ENCODE measurements around the gene NRN1L. TPM values are rescaled to one million over a fixed set of nuclear protein-coding genes. Genes with fewer than 3 reads are reported as not detected.
"Not testable (repeated sequence)": the region's sequence is repeated elsewhere in the genome, so short reads cannot be mapped to it uniquely, and the experiment has no call there.

Gene NRN1L
- 1 to 10 TPM in 5 of 6 donors, not detected in 1; 1.6 to 4.2 (median 2.3) TPM for total RNA-seq

GRCh38 chr16:67884684-67885083 lies at the start of gene NRN1L:
TSS of gene NRN1L (plus strand) at chr16:67884885. CDS start at chr16:67884904, 19 bp downstream.
- TF ChIP-seq EP300 (IDR thresholded peaks at IDR 0.05) (no peak), POLR2AphosphoS5 (IDR thresholded peaks at IDR 0.05) (peak in 1 of 2 donors; percentile 26), POLR2A (IDR thresholded peaks at IDR 0.05) (peak in 1 of 4 donors; percentile 21), CTCF (IDR thresholded peaks at IDR 0.05) (no peak)
- peaks cover 31 to 64% (median 53%) of the 10 kb centered on the region in 4 donors for H3K36me3 ChIP-seq
- no peaks in the 10 kb centered on the region for H3K9me3 ChIP-seq
- DNase-seq (peak; percentile 83 to 93), ATAC-seq (ENCODE audit: low FRiP score in 2 of 2) (peak; percentile 86 to 93)
- H3K27ac ChIP-seq = peak within 1 kb of the TSS in 3 of 4 donors; percentile 9 to 60 (median 53)
- no peaks in the 10 kb centered on the region for H3K27me3 ChIP-seq
- H3K4me1 ChIP-seq = peaks cover 0 to 26% (median 8%) of the 10 kb centered on the region in 4 donors
- H3K4me3 ChIP-seq = peak within 1 kb of the TSS in 1 of 4 donors; percentile 10
- 58 to 70% methylated on average over 22 of the region's 22 CpGs for WGBS, 2 donors

GRCh38 chr16:67837190-67837589 lies 47.5 kb upstream of the NRN1L start:
- DNase-seq; H3K36me3 ChIP-seq; ATAC-seq (ENCODE audit: low FRiP score in 2 of 2); H3K27me3 ChIP-seq; H3K4me3 ChIP-seq; H3K9me3 ChIP-seq; H3K27ac ChIP-seq: not testable (repeated sequence)
- H3K4me1 ChIP-seq = peaks cover 16 to 25% (median 20%) of the 10 kb centered on the region in 4 donors
- WGBS, 2 donors = 92 to 98% methylated on average over 10 of the region's 10 CpGs

- TF ChIP-seq POLR2AphosphoS5 (IDR thresholded peaks at IDR 0.05) (no peak), CTCF (IDR thresholded peaks at IDR 0.05) (no peak), EP300 (IDR thresholded peaks at IDR 0.05) (no peak), POLR2A (IDR thresholded peaks at IDR 0.05) (no peak)
- no peaks in the 10 kb centered on the region for H3K27me3 ChIP-seq
- ATAC-seq (ENCODE audit: low FRiP score in 2 of 2) (no peak), DNase-seq (no peak)
- no peaks in the 10 kb centered on the region for H3K9me3 ChIP-seq
- H3K4me3 ChIP-seq = no peak overlapping the region
- H3K4me1 ChIP-seq = peaks cover 10 to 21% (median 13%) of the 10 kb centered on the region in 4 donors
- WGBS, 2 donors = 89 to 93% methylated on average over 2 of the region's 2 CpGs
- H3K36me3 ChIP-seq = no peaks in the 10 kb centered on the region
- H3K27ac ChIP-seq = no peak overlapping the region
Observed at GRCh38 chr16:67837811-67838210, 46.9 kb upstream of the NRN1L start.

GRCh38 chr16:67841198-67841815 lies 43.4 kb upstream of the NRN1L start:
- Histone ChIP-seq H3K4me3 (peak overlapping the region in 3 of 4 donors; percentile 76 to 90 (median 80)), H3K4me1 (peaks cover 31 to 42% (median 36%) of the 10 kb centered on the region in 4 donors), H3K27ac (peak overlapping the region; percentile 98 to 100 (median 99)), H3K9me3 (no peaks in the 10 kb centered on the region), H3K36me3 (no peaks in the 10 kb centered on the region), H3K27me3 (no peaks in the 10 kb centered on the region)
- no peak for TF ChIP-seq POLR2AphosphoS5 (IDR thresholded peaks at IDR 0.05)
- TF ChIP-seq EP300 (IDR thresholded peaks at IDR 0.05) = no peak
- no peak for TF ChIP-seq POLR2A (IDR thresholded peaks at IDR 0.05)
- TF ChIP-seq CTCF (IDR thresholded peaks at IDR 0.05) = no peak
- DNase-seq = no peak
- no peak for ATAC-seq (ENCODE audit: low FRiP score in 2 of 2)
- WGBS, 2 donors = 53 to 60% methylated on average over 16 to 17 of the region's 17 CpGs

- Histone ChIP-seq H3K4me1 (peaks cover 31 to 42% (median 37%) of the 10 kb centered on the region in 4 donors), H3K36me3 (no peaks in the 10 kb centered on the region), H3K4me3 (peak within 1 kb of the TSS; percentile 76 to 90 (median 78)), H3K27ac (peak within 1 kb of the TSS; percentile 98 to 100 (median 99)), H3K27me3 (no peaks in the 10 kb centered on the region), H3K9me3 (no peaks in the 10 kb centered on the region)
- ATAC-seq (ENCODE audit: low FRiP score in 2 of 2) (peak; percentile 90 to 95), DNase-seq (peak; percentile 96)
- TF ChIP-seq CTCF (IDR thresholded peaks at IDR 0.05) (peak; percentile 77 to 97 (median 94)), POLR2A (IDR thresholded peaks at IDR 0.05) (peak in 2 of 4 donors; percentile 74 to 78), EP300 (IDR thresholded peaks at IDR 0.05) (no peak), POLR2AphosphoS5 (IDR thresholded peaks at IDR 0.05) (peak; percentile 55 to 65)
- WGBS, 2 donors = 0% methylated on average over 38 of the region's 83 CpGs; no CpG with 5 or more reads in 1 of the 2 donors
Observed at GRCh38 chr16:67841816-67842508, 42.7 kb upstream of the NRN1L start, which contains the start of gene THAP11. TSS of gene THAP11 (plus strand) at chr16:67842320. CDS start at chr16:67842555, 235 bp downstream.

Data from upper lobe of left lung (tissue), 6 donors.